Right atrium auricular region (tissue), 2 donors: ENCODE measurements around the gene ZNF227. TPM values are rescaled to one million over a fixed set of nuclear protein-coding genes. Genes with fewer than 3 reads are reported as not detected.

Experiments used
- DNase-seq: peaks from one replicate; pipeline ENCODE4 v3.0.0-alpha.2; 2019; ENCODE audit warnings: low spot score
- H3K27ac ChIP-seq, 2 donors: fragments of 200-600 bp; sonication (generic); 1 replicate in 1 of 2; 2 replicates in 1 of 2; pipeline ENCODE4 v1.5.1; 2016 to 2019
- H3K27me3 ChIP-seq, 2 donors: fragments of 200-600 bp; sonication (generic); one replicate each; pipeline versions ENCODE4 v1.5.1 to v1.6.0; 2017 to 2019
- H3K36me3 ChIP-seq: fragments of 200-600 bp; sonication (generic); one replicate; pipeline ENCODE4 v1.5.1; 2016
- H3K4me1 ChIP-seq, 2 donors: fragments of 200-600 bp; sonication (generic); one replicate each; pipeline versions ENCODE4 v1.5.1 to v1.6.0; 2017 to 2019
- H3K4me3 ChIP-seq, 2 donors: fragments of 200-600 bp; sonication (generic); 1 replicate in 1 of 2; 2 replicates in 1 of 2; pipeline ENCODE4 v1.5.1; 2017 to 2019; ENCODE audit warnings: mild to moderate bottlenecking in 1 of 2, moderate library complexity in 1 of 2
- H3K9me3 ChIP-seq, 2 donors: fragments of 200-600 bp; sonication (generic); one replicate each; pipeline ENCODE4 v1.5.1; 2019
- CTCF ChIP-seq, 2 donors: fragments of 200-600 bp; sonication (generic); IDR thresholded peaks; one replicate each; pipeline ENCODE4 v1.5.1; 2019; ENCODE audit warnings: antibody characterized with exemption in 2 of 2
- total RNA-seq, 2 donors: library from RNA; depleted of rRNA; stranded (reverse); fragments of >200 nt; gene quantifications; one replicate each; pipeline ENCODE4 v1.1.0, GENCODE V29; 2016

The ZNF227 gene
- total RNA-seq, 2 donors from 2014 or later: 6.6 to 6.9 TPM

DNA sequence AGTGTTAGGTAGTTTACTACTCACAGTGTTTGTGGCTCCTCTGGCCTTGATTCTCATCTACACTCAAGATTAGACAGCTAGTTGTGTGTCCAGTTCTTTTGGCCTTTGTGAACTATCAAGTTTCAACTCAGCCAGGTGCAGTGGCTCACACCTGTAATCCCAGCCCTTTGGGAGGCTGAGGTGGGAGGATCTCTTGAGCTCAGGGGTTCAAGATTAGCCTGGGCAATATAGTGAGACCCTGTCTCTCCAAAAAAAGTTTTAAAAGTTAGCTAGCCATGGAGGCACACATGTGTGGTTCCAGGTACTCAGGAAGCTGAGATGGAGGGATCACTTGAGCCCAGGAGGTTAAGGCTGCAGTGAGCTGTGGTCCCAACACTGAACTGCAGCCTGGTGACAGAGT lies 31.4 kb upstream of the ZNF227 start:
- Histone ChIP-seq H3K36me3 (peaks cover 14% of the 10 kb centered on the region), H3K27me3 (no peaks in the 10 kb centered on the region), H3K27ac (no peak overlapping the region), H3K4me3 (no peak overlapping the region), H3K4me1 (no peaks in the 10 kb centered on the region), H3K9me3 (peaks cover 4 to 49% of the 10 kb centered on the region in 2 donors)
- DNase-seq: no peak
- TF ChIP-seq CTCF (IDR thresholded peaks at IDR 0.05): no peak

DNA sequence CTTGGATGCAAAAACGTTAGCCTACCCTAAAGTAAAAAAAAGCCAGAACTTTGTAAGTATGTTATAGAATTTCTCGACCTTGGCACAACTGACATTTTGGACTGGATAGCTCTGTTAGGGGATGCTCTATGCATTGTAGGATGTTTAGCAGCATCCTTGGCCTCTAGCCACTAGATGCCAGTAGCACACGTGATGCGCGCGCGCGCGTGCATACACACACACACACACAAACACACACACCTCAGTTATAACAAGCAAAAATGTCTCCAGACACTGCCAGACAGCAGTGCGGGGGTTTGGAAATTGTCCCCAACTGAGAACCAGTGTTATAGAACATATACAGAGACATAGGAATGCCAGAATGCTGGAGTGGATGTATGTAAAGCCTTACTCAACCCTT lies 30.2 kb upstream of the ZNF227 start:
- Histone ChIP-seq H3K36me3 (peaks cover 2% of the 10 kb centered on the region), H3K27me3 (no peaks in the 10 kb centered on the region), H3K4me3 (no peak overlapping the region), H3K4me1 (no peaks in the 10 kb centered on the region), H3K27ac (no peak overlapping the region), H3K9me3 (peaks cover 4 to 38% of the 10 kb centered on the region in 2 donors)
- no peak for DNase-seq
- TF ChIP-seq CTCF (IDR thresholded peaks at IDR 0.05): no peak

GRCh38 chr19:44190020-44190419 lies 22.3 kb upstream of the ZNF227 start:
- no peaks in the 10 kb centered on the region for H3K4me1 ChIP-seq
- H3K4me3 ChIP-seq: no peak overlapping the region
- H3K9me3 ChIP-seq: peaks cover 0 to 25% of the 10 kb centered on the region in 2 donors
- H3K36me3 ChIP-seq: no peaks in the 10 kb centered on the region
- no peak overlapping the region for H3K27ac ChIP-seq
- H3K27me3 ChIP-seq: no peaks in the 10 kb centered on the region
- DNase-seq: no peak
- no peak for TF ChIP-seq CTCF (IDR thresholded peaks at IDR 0.05)

GRCh38 chr19:44192127-44192526 lies 20.2 kb upstream of the ZNF227 start:
- H3K4me3 ChIP-seq: no peak overlapping the region
- peaks cover 0 to 25% of the 10 kb centered on the region in 2 donors for H3K9me3 ChIP-seq
- H3K4me1 ChIP-seq: no peaks in the 10 kb centered on the region
- H3K27ac ChIP-seq: no peak overlapping the region
- DNase-seq: no peak
- H3K27me3 ChIP-seq: no peaks in the 10 kb centered on the region
- TF ChIP-seq CTCF (IDR thresholded peaks at IDR 0.05): no peak
- no peaks in the 10 kb centered on the region for H3K36me3 ChIP-seq

DNA sequence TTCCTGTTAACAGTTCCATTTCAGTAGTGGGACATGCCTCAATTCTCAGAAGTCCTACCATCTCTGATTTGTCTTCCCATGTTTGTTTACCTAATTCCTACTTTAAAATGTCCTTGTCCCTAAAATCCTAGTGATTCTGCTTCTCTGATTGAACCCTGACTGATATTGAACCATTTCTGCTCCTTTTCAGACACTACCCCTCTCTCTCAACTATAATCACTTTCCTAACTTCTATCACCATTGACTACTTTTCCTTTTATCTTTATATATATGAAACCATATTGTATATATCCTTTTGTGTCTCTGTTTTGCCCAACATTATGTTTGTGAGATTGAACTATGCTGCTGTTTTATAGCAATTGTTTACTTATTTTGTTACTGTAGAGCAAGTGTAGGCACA lies 15.6 kb upstream of the ZNF227 start:
- no peak for TF ChIP-seq CTCF (IDR thresholded peaks at IDR 0.05)
- no peak for DNase-seq
- Histone ChIP-seq H3K27ac (no peak overlapping the region), H3K36me3 (no peaks in the 10 kb centered on the region), H3K27me3 (no peaks in the 10 kb centered on the region), H3K4me3 (no peak overlapping the region), H3K9me3 (peaks cover 0 to 18% of the 10 kb centered on the region in 2 donors), H3K4me1 (no peaks in the 10 kb centered on the region)

DNA sequence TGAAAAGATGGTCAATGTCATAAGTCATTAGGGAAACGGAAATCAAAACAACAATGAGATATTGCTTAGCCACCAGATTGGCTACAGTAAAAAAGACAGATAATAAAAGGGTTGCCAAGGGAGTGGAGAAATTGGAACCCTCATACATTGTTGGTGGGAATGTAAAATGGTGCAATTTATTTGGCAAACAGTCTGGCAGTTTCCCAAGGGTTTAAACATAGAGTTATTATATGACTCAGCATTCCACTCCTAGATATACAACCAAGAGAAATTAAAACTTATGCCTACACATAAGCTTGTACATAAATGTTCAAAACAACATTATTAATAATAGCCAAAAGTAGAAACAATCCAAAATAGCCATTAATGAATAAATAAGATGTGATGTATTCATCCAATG lies 9.9 kb upstream of the ZNF227 start:
- no peak overlapping the region for H3K4me3 ChIP-seq
- no peaks in the 10 kb centered on the region for H3K9me3 ChIP-seq
- H3K36me3 ChIP-seq: no peaks in the 10 kb centered on the region
- TF ChIP-seq CTCF (IDR thresholded peaks at IDR 0.05): no peak
- no peaks in the 10 kb centered on the region for H3K4me1 ChIP-seq
- no peaks in the 10 kb centered on the region for H3K27me3 ChIP-seq
- DNase-seq: no peak
- H3K27ac ChIP-seq: no peak overlapping the region
